ENCODE results near the gene EDAR. TPM values are rescaled to one million over a fixed set of nuclear protein-coding genes. Genes with fewer than 3 reads are reported as not detected.

EDAR gene
- total and polyA plus RNA-seq, 2 of the 4 experiments (the other 2 are of a cell fraction) = not detected

GRCh38 chr2:108983610-108984009 is 5.4 kb downstream of the EDAR start:
- Histone ChIP-seq H2BK120ac (ENCODE audit: low read depth, low read length) (no peak overlapping the region), H3K4ac (ENCODE audit: low read depth, low read length) (no peak overlapping the region), H3K56ac (ENCODE audit: extremely low read depth, insufficient read depth, low read length) (no peak overlapping the region), H3K79me1 (ENCODE audit: low read depth in 1 of 2, low read length in 2 of 2) (no peaks in the 10 kb centered on the region), H2AK9ac (replicated peaks; ENCODE audit: low read depth, low read length, poor library complexity) (no peak overlapping the region), H3K4me3 (ENCODE audit: insufficient read depth, low read depth, low read length) (no peak overlapping the region), H2BK15ac (ENCODE audit: low read depth, low read length) (no peak overlapping the region), H3K27me3 (ENCODE audit: control insufficient read depth, insufficient read depth, low read length) (peaks cover 92% of the 10 kb centered on the region), H3K36me3 (ENCODE audit: control insufficient read depth, insufficient read depth, low read length) (no peaks in the 10 kb centered on the region), H3K14ac (replicated peaks; ENCODE audit: low read depth, low read length) (no peak overlapping the region), H3K4me1 (ENCODE audit: control insufficient read depth, insufficient read depth, low read length) (0 out of 2 replicates have a peak, but pooled peaks cover 2% of the 10 kb centered on the region), H2AK5ac (ENCODE audit: low read depth, low read length) (no peak overlapping the region), H3K4me2 (ENCODE audit: low read depth, low read length) (no peak overlapping the region), H2BK20ac (ENCODE audit: low read depth, low read length) (no peak overlapping the region), H3K9me1 (ENCODE audit: insufficient read depth, low read length) (no peaks in the 10 kb centered on the region), H4K91ac (ENCODE audit: insufficient read depth, low read depth, low read length) (no peak overlapping the region), H2BK5ac (ENCODE audit: low read depth, low read length, poor library complexity, severe bottlenecking) (no peak overlapping the region), H4K20me1 (ENCODE audit: insufficient read depth, low read length) (peaks cover 3% of the 10 kb centered on the region; the same call in 1 of the 2 replicates), H2AFZ (replicated peaks; ENCODE audit: low read length, poor library complexity) (no peak overlapping the region), H3K9me3 (ENCODE audit: control insufficient read depth, insufficient read depth, low read length) (no peaks in the 10 kb centered on the region), H4K8ac (ENCODE audit: low read depth in 2 of 2, low read length in 2 of 2) (no peak overlapping the region), H4K5ac (ENCODE audit: low read depth, low read length) (no peak overlapping the region), H3K27ac (ENCODE audit: insufficient read depth, low read length) (no peak overlapping the region), H3K23ac (ENCODE audit: low read depth, low read length) (no peak overlapping the region), H3K18ac (ENCODE audit: low read depth, low read length) (no peak overlapping the region), H3K9ac (ENCODE audit: low read depth, low read length) (no peak overlapping the region)
- intact Hi-C loops (cut with micrococcal nuclease) = loop anchor here (10.0 kb wide), 1 partner anchor 59 kb away; no protein-coding TSS in a partner anchor
- ChIA-PET CTCF (no interaction called here), POLR2A (ENCODE audit: unreplicated experiment) (no interaction called here)
- no CpG with 5 or more reads among the region's 13 CpGs for WGBS, 2 experiments (ENCODE audit: extremely low coverage in 2 of 2, insufficient read length in 1 of 2)
- DNase-seq (no peak), ATAC-seq (ENCODE audit: low read depth) (no peak)
- in situ Hi-C loops (cut with MboI; ENCODE audit: low sequenced_read_pairs) = no loop called here
- TF ChIP-seq, protein P1, sequence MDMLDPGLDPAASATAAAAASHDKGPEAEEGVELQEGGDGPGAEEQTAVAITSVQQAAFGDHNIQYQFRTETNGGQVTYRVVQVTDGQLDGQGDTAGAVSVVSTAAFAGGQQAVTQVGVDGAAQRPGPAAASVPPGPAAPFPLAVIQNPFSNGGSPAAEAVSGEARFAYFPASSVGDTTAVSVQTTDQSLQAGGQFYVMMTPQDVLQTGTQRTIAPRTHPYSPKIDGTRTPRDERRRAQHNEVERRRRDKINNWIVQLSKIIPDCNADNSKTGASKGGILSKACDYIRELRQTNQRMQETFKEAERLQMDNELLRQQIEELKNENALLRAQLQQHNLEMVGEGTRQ (IDR thresholded peaks at IDR 0.05; ENCODE audit: low read depth, low read length) = no peak
- no peak for TF ChIP-seq RCOR1 (IDR thresholded peaks at IDR 0.05; ENCODE audit: insufficient replicate concordance, low read length)
- TF ChIP-seq MXI1 (IDR thresholded peaks at IDR 0.05; ENCODE audit: borderline replicate concordance, low read depth, low read length) = no peak
- no peak for TF ChIP-seq NFE2L2 (IDR thresholded peaks at IDR 0.05; ENCODE audit: low read depth, low read length)
- no peak for TF ChIP-seq MAFK (IDR thresholded peaks at IDR 0.05; ENCODE audit: low read depth, low read length)
- TF ChIP-seq BHLHE40 (IDR thresholded peaks at IDR 0.05; ENCODE audit: low read depth, low read length) = no peak
- no peak for TF ChIP-seq POLR2A (IDR thresholded peaks at IDR 0.05; ENCODE audit: low read depth, low read length)
- TF ChIP-seq, protein P2, sequence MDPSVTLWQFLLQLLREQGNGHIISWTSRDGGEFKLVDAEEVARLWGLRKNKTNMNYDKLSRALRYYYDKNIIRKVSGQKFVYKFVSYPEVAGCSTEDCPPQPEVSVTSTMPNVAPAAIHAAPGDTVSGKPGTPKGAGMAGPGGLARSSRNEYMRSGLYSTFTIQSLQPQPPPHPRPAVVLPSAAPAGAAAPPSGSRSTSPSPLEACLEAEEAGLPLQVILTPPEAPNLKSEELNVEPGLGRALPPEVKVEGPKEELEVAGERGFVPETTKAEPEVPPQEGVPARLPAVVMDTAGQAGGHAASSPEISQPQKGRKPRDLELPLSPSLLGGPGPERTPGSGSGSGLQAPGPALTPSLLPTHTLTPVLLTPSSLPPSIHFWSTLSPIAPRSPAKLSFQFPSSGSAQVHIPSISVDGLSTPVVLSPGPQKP (IDR thresholded peaks at IDR 0.05; ENCODE audit: borderline replicate concordance, low read depth, low read length) = no peak
- TF ChIP-seq RAD21 (IDR thresholded peaks at IDR 0.05; ENCODE audit: low read length) = no peak
- no peak for TF ChIP-seq CHD1 (IDR thresholded peaks at IDR 0.05; ENCODE audit: low read depth, low read length)
- no TSS peak for BruUV-seq (replicated peaks)
- dilution Hi-C loops (cut with HindIII; ENCODE audit: low sequenced_read_pairs, unreplicated experiment) = no loop called here

All from IMR-90 (cell line).